Measurements from ENCODE around the gene LIMS2.

DNA sequence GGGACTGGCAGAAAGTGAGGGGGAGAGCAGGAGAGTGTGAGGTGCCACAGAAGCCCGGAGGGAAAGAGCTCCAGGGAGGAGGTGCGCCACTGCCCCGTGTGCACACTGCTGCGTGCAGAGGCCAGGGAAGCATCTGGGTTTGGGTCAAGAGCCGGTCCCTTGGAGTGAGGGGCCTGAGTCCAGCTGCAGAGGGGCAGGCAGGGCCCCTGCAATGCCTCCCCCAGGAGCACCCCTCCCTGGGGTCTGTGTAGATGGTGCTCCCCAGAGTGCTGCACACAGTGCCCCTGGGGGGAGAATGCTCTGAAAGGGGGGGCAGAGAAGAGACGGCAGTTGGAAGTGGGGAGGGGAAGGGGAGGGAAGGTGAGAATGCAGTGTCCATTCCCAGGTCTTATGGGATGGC, 3.7 kb upstream of the LIMS2 start:
- TF ChIP-seq, protein P1, sequence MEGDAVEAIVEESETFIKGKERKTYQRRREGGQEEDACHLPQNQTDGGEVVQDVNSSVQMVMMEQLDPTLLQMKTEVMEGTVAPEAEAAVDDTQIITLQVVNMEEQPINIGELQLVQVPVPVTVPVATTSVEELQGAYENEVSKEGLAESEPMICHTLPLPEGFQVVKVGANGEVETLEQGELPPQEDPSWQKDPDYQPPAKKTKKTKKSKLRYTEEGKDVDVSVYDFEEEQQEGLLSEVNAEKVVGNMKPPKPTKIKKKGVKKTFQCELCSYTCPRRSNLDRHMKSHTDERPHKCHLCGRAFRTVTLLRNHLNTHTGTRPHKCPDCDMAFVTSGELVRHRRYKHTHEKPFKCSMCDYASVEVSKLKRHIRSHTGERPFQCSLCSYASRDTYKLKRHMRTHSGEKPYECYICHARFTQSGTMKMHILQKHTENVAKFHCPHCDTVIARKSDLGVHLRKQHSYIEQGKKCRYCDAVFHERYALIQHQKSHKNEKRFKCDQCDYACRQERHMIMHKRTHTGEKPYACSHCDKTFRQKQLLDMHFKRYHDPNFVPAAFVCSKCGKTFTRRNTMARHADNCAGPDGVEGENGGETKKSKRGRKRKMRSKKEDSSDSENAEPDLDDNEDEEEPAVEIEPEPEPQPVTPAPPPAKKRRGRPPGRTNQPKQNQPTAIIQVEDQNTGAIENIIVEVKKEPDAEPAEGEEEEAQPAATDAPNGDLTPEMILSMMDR (IDR thresholded peaks at IDR 0.05; ENCODE audit: low read depth, low read length), result no peak
- TF ChIP-seq POLR2A (IDR thresholded peaks at IDR 0.05; ENCODE audit: extremely low read depth, insufficient read length), result no peak
- TF ChIP-seq MYC (IDR thresholded peaks at IDR 0.05; ENCODE audit: low read depth, low read length), result no peak

All from NB4 (cell line).